PC-3 (cell line): Measurements from ENCODE around the gene GNAS.

Experiments
- EZH2 ChIP-seq: fragments of 300-600 bp; sonication (generic); IDR thresholded peaks from one replicate; pipeline ENCODE4 v1.6.1; 2017; ENCODE audit warnings: antibody characterized with exemption, mild to moderate bottlenecking, low read length; ENCODE audit not compliant: unreplicated experiment
- TF ChIP-seq, protein P1 (sequence below): fragments of 300-600 bp; sonication (generic); conservative IDR thresholded peaks from 2 replicates; pipeline ENCODE4 v1.5.1; 2017; ENCODE audit warnings: antibody characterized with exemption, low read depth, mild to moderate bottlenecking, low read length

DNA sequence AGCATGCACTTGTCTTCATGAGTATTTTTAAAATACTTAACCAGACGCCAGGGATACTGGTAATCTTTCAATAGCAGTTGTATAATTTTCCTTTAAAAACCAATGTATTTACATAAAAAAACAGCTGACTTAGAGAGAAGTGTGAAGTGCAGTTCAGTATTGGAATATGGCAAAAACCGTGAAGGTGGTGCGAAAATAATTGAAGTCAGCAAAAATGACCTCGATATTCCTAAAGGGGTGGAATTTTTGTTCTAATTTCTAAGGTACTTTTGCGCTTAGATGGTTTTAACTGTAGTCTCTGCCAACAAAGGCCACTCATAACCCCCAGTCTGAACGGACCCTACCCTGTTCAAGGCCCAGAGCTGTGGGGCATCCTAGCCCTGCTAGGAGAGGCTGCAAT, 27.1 kb upstream of the GNAS start:
- TF ChIP-seq EZH2 = no peak
- TF ChIP-seq, protein P1, sequence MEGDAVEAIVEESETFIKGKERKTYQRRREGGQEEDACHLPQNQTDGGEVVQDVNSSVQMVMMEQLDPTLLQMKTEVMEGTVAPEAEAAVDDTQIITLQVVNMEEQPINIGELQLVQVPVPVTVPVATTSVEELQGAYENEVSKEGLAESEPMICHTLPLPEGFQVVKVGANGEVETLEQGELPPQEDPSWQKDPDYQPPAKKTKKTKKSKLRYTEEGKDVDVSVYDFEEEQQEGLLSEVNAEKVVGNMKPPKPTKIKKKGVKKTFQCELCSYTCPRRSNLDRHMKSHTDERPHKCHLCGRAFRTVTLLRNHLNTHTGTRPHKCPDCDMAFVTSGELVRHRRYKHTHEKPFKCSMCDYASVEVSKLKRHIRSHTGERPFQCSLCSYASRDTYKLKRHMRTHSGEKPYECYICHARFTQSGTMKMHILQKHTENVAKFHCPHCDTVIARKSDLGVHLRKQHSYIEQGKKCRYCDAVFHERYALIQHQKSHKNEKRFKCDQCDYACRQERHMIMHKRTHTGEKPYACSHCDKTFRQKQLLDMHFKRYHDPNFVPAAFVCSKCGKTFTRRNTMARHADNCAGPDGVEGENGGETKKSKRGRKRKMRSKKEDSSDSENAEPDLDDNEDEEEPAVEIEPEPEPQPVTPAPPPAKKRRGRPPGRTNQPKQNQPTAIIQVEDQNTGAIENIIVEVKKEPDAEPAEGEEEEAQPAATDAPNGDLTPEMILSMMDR = no peak
